Motor neuron (in vitro differentiated cells): ENCODE results near the gene ENDOD1. TPM values are rescaled to one million over a fixed set of nuclear protein-coding genes. Genes with fewer than 3 reads are reported as not detected.

Experiments
- ATAC-seq, 8 experiments: fragments of 200-7000 bp; cut with Tn5 transposase; replicated peaks in 6 of 8; 2 replicates each; pipeline ENCODE4 v1.8.0; 2021; ENCODE audit warnings: mild to moderate bottlenecking in 8 of 8, moderate library complexity in 8 of 8
- H3K27ac ChIP-seq, 2 donors: fragments of 250-450 bp; sonication (Bioruptor Pico); 2 replicates each; pipeline ENCODE4 v1.9.0; 2021; ENCODE audit warnings: antibody characterized with exemption in 2 of 2, mild to moderate bottlenecking in 2 of 2, moderate library complexity in 1 of 2
- H3K4me1 ChIP-seq, 2 donors: fragments of 250-450 bp; sonication (Bioruptor Pico); replicated peaks in 1 of 2; 2 replicates each; pipeline ENCODE4 v1.6.1; 2021; ENCODE audit warnings: antibody characterized with exemption in 2 of 2, mild to moderate bottlenecking in 2 of 2, moderate library complexity in 1 of 2
- H3K4me3 ChIP-seq, 5 donors: fragments of 250-450 bp; sonication (Bioruptor Pico); 2 replicates each; pipeline ENCODE4 v1.9.0; 2021; ENCODE audit warnings: antibody characterized with exemption in 5 of 5, mild to moderate bottlenecking in 5 of 5, moderate library complexity in 4 of 5
- whole genome bisulfite sequencing, 10 experiments: fragments of 450-650 bp; shearing (Covaris generic); methylation state at CpG; one replicate each; pipeline ENCODE4 v1.0.0; 2022; 5-methylcytosine and 5-hydroxymethylcytosine counted together
- in situ Hi-C, 9 experiments: fragments of 400-800 bp; cut with MboI; loops; one replicate each; pipeline ENCODE4 v1.15.0; 2021; ENCODE audit warnings: low sequenced_read_pairs in 9 of 9, low pct_unique_long_range_greater_than_20kb in 2 of 9; ENCODE audit not compliant: unreplicated experiment in 9 of 9
- total RNA-seq, 8 experiments: library from RNA; unstranded; fragments of 300-600 nt; gene quantifications; 2 replicates each; pipeline versions ENCODE4 v1.2.3 to v1.2.4, GENCODE V29; 2022

ENDOD1 gene
- total RNA-seq, 8 experiments from 2014 or later, result 6.2 to 65.2 (median 8.6) TPM

DNA sequence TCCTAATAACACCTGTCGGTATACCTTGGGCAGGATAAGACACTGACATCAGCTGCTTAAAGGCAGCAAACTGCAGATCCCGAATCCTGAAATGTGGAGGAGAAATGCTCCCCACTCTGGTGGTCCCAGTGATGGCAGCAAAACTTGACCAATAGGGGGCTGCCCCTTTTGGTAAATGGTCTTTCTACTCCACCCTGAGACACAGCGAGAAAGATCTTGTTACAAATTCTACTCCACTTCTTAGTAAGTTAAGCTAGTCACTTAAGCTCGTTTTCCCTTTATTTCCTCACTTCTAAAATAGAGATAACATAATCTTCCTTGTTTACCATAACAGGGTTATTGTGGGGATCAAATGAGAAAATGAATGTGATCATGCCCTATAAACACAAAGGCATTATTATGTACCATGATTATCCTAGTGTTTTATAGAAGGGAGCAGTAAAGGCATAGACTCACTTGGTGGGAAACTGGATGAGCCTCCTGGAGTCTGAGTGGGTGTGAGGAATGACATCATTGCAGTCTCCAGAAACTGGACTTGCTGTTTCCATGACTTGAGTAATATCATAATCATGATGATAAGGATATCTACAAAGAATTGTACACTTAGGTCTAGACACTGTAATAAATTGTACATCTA, 50.9 kb downstream of the ENDOD1 start:
- H3K4me1 ChIP-seq, result no peaks in the 10 kb centered on the region
- no peak overlapping the region for H3K27ac ChIP-seq
- ATAC-seq, result peak in 2 of 8 experiments; percentile 54 to 60
- no peak overlapping the region for H3K4me3 ChIP-seq
- 40 to 90% (median 58%) methylated on average over 1 to 4 of the region's 4 CpGs for WGBS, 10 experiments
- in situ Hi-C loops, result no loop called here

DNA sequence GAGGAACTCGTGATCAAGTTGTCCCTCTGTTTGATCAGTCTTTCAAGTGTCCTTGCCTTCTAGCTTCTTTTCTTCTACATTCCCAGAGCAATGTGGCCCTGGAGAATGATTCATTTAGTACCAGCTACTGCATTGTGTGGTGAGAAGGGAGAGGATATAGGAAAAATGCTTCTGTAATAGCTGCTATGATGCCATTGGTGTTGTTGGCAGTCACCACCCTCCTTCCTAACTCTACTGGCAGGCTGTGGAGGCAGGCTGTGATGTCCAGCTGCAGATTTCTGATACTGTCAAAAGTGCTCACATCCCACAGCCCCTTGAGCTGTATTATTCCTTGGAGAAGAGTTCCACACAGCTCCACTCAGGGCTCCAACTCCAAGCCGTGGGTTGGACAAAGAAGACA, 52.8 kb downstream of the ENDOD1 start:
- H3K4me3 ChIP-seq, result no peak overlapping the region
- WGBS, 10 experiments, result 25 to 100% (median 63%) methylated on average over 1 to 2 of the region's 2 CpGs; no CpG with 5 or more reads in 3 of the 10 experiments
- no peak for ATAC-seq
- peaks cover 3% of the 10 kb centered on the region in 2 donors for H3K4me1 ChIP-seq
- in situ Hi-C loops, result no loop called here
- H3K27ac ChIP-seq, result no peak overlapping the region

DNA sequence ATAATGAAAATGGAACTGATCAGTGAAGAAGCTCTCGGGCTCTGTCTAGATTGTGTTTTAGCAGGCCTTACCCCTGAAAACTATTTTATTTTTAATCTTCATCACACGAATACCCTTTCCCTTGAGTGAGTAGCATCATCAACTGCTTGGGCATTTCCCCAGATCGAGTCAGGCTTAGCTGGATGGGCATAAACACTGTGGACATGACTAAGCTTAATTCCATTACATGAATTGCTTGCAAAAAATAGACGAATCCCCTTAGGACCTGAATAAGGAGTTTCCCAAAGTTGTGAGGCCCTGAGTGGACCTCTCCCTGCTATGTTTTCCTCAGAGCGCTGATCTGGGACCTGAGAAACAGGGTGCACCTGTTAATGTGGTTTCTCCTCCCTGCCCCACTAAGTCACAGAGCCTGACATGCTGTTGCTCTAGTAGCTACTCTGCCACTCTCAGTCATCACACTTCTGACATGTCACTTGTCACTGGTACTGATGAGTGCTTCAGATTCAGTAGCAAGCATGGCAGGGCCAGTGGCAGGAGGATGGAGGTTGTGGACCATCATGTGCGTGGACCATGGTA, 53.5 kb downstream of the ENDOD1 start:
- Histone ChIP-seq H3K4me1 (peaks cover 6 to 8% of the 10 kb centered on the region in 2 donors), H3K27ac (no peak overlapping the region), H3K4me3 (no peak overlapping the region)
- in situ Hi-C loops, result no loop called here
- no peak for ATAC-seq
- 33 to 93% (median 62%) methylated on average over 1 to 5 of the region's 6 CpGs; no CpG with 5 or more reads in 1 of the 10 experiments for WGBS, 10 experiments

DNA sequence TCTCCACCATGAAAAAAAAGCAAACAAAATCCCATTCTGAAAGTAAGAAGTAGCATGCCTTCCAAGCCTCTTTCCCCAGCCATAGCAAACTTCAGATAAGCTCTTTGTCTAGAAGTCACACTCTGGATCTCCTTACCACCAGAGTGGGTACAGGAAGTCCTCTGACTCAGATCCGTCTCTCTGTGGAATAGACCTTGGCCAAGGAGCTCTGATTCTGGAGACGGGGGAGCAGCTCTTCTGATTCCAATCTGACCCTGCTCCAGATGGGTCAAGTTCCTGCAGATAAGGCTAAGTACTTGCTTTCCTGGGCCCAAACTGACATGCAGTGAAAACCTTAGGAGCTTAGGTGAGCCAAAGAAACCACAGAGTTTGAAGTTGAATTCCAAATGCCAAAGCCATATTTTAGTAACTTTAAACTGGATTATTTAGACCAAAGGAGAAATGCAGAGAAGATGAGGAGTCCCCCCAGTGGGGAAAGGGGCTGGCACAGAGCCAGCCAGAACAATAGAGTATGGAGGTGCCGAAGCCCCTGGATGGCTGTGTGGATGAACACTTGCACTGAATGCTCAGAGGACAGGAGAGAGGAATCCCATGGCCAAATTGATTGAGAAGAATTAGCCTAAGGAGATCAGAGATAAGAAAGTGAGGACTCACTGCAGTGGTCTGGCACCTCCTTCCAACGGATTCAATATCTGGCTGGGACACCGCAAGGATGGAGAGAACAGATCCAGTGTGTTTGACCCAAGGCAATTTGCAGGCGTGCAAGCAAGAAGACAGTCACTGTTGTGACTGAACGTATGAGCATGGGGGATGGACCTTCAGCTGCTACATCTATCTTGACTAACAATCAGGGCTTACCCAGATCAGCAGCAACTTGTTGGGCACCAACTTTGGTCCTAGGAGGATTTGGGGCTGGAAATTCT, 54.9 kb downstream of the ENDOD1 start:
- peaks cover 8% of the 10 kb centered on the region in 2 donors for H3K4me1 ChIP-seq
- WGBS, 10 experiments, result 53 to 100% (median 83%) methylated on average over 1 to 3 of the region's 7 CpGs; no CpG with 5 or more reads in 3 of the 10 experiments
- no peak for ATAC-seq
- no peak overlapping the region for H3K4me3 ChIP-seq
- in situ Hi-C loops, result no loop called here
- H3K27ac ChIP-seq, result no peak overlapping the region

DNA sequence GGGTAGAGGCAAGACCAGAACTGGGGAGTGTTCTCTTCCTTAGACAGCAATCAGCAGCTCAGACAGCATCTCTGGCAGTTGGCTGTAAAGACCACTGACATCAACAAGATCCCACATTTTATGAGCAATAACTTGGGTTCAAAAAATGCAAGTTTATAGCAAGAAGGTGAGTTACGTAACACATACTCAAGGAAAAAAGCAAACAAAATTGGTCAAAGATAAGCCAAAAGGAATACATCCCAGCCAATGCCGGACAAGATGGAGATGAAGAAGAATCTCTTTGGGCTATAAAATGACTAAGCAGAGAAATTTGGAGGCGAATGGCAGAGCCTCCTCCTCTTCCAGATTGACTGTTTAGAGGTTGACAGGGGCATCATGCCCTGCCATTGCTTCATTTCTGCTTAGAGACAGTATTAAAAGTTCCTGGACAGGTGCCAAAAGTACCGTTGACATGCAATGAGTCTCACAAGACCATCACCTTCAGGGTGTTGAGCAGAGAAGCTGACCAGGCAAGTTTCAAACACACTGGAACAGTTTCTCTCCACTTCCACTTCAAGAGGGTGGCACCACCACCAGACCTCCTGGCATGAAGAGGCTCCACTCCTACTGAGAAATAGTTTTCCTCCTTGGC, 55.9 kb downstream of the ENDOD1 start:
- in situ Hi-C loops, result no loop called here

DNA sequence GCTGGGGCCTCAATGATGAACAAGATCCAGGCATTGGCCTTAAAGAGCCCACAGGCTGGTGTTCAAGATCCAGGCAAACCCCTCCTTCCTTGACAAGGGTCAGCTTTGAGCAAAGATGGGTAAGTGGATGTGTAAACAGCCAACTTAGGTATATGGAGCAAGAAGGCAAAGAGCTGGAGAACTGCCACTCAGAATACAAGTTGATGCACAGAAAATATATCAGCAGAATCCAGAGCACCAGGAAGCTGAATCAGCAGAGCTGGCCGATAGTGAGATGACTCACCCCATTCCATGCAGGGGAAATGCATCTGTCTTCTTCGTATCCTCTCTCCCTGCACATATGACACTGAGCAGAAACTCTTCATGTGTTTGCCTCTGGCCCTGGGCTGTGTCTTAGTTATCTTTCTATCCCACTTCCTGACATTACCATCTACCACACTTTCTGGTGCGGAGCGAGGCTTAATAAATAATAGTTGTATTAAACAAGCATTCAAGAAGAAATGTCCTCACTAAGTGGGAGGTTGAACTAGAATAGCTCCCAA, 57.8 kb downstream of the ENDOD1 start:
- WGBS, 10 experiments, result 0 to 100% (median 7%) methylated on average over 1 to 4 of the region's 4 CpGs; no CpG with 5 or more reads in 3 of the 10 experiments
- H3K4me1 ChIP-seq, result peaks cover 12 to 18% of the 10 kb centered on the region in 2 donors
- H3K27ac ChIP-seq, result no peak overlapping the region
- in situ Hi-C loops, result no loop called here
- no peak overlapping the region for H3K4me3 ChIP-seq
- peak; percentile 6 to 87 (median 66) for ATAC-seq

More for the DNA sequence above, 55.9 kb downstream of the ENDOD1 start:
- H3K4me1 ChIP-seq, result peaks cover 12 to 14% of the 10 kb centered on the region in 2 donors
- ATAC-seq, result no peak
- WGBS, 10 experiments, result 62 to 96% (median 75%) methylated on average over 2 to 4 of the region's 4 CpGs; no CpG with 5 or more reads in 1 of the 10 experiments
- H3K4me3 ChIP-seq, result no peak overlapping the region
- no peak overlapping the region for H3K27ac ChIP-seq

DNA sequence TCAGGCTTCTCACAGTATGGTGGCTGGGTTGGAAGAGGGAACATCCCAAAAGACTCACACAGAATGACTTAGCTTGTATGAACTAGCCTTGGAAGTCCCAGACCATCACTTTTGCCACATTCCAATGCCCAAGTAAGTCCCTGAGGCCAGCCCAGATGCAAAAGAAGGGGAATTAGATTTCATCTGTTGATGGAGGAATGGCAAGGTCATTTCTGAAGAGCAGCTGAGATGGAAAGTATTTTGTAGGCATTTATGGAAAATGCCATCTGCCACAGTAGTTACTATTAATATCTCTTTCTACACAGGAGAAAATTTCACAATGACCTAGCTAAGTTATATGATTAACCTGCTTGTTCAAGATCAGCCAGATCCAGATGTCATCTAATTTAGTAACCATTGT, 58.8 kb downstream of the ENDOD1 start:
- in situ Hi-C loops, result no loop called here
- no peak overlapping the region for H3K4me3 ChIP-seq
- ATAC-seq, result no peak
- H3K4me1 ChIP-seq, result peaks cover 12 to 18% of the 10 kb centered on the region in 2 donors
- no peak overlapping the region for H3K27ac ChIP-seq

DNA sequence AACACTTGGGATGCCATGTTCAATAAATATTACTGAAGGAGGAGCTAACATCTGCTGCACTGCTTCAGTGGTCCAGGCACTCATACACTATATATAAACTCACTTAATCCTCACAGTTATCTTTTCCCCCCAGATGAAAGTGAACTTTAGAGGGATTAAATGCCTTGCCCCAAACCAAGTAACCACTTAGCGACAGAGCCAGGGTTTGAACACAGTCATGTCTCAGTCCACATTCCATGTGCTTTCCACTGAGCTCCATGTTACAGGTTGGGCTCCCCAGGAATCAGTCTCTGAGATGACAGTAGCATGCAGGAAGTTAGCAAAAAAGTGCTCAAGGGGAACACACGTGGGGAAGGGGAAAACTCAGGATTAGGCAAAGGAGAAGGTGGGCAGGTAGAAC, 59.3 kb downstream of the ENDOD1 start:
- 17 to 80% (median 40%) methylated on average over 1 to 2 of the region's 2 CpGs; no CpG with 5 or more reads in 3 of the 10 experiments for WGBS, 10 experiments
- in situ Hi-C loops, result no loop called here
- Histone ChIP-seq H3K4me1 (peaks cover 12 to 18% of the 10 kb centered on the region in 2 donors), H3K4me3 (no peak overlapping the region), H3K27ac (no peak overlapping the region)
- no peak for ATAC-seq

DNA sequence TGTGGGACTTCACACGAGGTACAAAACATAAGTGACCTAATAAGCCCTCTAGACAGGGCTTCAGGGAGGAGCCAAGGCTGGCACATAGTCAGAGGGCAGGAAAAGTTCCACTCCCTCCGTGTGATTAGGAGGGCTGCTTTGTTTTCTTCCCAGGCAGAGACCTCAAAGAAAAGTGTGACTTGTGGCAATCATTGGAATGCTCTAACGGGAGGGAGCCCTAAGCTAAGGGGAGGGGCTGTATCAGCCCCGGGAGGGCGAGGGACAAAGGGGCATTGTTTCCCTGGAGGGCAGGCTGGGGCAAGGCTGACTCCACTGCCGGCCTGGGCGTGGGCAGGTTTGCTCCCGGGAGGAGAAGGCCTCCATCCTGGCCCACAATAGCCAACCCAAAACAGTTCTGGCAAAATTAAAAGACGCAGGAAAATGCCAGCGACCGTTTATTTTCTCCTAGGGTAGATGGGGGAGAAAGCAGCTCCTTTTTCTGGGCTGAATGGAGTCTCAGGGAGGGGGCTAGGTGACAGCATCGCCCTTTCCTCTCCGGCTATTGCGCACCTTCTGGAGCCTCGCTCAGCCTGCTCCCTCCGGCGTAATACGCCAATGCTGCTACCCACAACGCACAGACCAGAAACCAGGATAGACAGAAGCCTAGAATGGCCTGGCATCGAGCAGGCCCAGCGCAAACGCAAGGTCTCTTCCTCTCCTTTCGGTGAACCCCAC, 60.2 kb downstream of the ENDOD1 start:
- 19 to 100% (median 55%) methylated on average over 1 to 14 of the region's 23 CpGs; no CpG with 5 or more reads in 4 of the 10 experiments for WGBS, 10 experiments
- no peak overlapping the region for H3K27ac ChIP-seq
- H3K4me1 ChIP-seq, result peaks cover 12 to 18% of the 10 kb centered on the region in 2 donors
- in situ Hi-C loops, result loop anchor here in 6 of 9 experiments (10.0 to 25.0 kb wide), 3 partner anchors 555 to 615 kb away; no protein-coding TSS in a partner anchor
- peak in 5 of 8 experiments; percentile 15 to 53 (median 42) for ATAC-seq
- H3K4me3 ChIP-seq, result no peak overlapping the region

DNA sequence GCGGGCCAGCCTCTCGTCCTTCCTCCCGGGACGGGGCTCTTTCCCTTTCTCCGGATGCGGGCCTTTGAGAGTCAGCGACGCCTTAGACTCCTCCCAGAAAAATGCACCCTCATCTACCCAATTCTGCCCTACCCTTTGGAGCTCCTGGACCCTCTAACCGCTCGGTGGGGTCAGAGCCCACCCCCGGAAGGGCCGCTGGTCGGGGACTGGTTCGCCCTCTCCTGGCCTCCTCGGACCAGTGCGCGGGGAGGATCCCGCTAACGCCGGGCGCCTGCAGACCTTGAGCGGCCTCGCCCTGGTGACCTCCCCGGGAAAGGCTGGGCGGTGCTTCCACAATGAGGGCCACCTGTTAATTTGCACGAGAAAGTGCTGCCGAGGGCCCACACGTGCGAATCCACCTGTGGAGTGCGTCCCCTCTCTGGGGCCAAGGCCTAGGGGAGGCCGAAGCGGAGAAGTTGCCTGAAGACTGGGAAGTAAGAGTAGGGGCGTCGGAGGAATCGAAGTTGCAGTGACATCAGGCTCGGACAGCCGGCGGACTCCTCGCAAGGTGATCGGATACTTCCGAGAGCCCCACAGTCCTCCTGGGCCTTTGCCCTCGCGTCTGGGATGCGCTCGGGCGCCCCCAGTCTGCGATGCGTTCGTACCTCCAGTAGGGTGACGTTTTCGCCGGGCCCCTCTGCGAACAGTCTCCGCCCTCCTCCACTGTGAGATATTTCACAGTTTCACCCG, 61.5 kb downstream of the ENDOD1 start:
- H3K4me3 ChIP-seq, result peak overlapping the region; percentile 15 to 28 (median 21)
- peak; percentile 72 to 90 (median 86) for ATAC-seq
- in situ Hi-C loops, result loop anchor here in 6 of 9 experiments (10.0 to 25.0 kb wide), 3 partner anchors 554 to 614 kb away; no protein-coding TSS in a partner anchor
- 2 to 30% (median 11%) methylated on average over 2 to 16 of the region's 55 CpGs; no CpG with 5 or more reads in 4 of the 10 experiments for WGBS, 10 experiments
- H3K4me1 ChIP-seq, result peaks cover 12 to 18% of the 10 kb centered on the region in 2 donors
- no peak overlapping the region for H3K27ac ChIP-seq
